Measurements from ENCODE around the gene KIF16B.
"Not testable (repeated sequence)": the region's sequence is repeated elsewhere in the genome, so short reads cannot be mapped to it uniquely, and the experiment has no call there.

The KIF16B gene, protein sequence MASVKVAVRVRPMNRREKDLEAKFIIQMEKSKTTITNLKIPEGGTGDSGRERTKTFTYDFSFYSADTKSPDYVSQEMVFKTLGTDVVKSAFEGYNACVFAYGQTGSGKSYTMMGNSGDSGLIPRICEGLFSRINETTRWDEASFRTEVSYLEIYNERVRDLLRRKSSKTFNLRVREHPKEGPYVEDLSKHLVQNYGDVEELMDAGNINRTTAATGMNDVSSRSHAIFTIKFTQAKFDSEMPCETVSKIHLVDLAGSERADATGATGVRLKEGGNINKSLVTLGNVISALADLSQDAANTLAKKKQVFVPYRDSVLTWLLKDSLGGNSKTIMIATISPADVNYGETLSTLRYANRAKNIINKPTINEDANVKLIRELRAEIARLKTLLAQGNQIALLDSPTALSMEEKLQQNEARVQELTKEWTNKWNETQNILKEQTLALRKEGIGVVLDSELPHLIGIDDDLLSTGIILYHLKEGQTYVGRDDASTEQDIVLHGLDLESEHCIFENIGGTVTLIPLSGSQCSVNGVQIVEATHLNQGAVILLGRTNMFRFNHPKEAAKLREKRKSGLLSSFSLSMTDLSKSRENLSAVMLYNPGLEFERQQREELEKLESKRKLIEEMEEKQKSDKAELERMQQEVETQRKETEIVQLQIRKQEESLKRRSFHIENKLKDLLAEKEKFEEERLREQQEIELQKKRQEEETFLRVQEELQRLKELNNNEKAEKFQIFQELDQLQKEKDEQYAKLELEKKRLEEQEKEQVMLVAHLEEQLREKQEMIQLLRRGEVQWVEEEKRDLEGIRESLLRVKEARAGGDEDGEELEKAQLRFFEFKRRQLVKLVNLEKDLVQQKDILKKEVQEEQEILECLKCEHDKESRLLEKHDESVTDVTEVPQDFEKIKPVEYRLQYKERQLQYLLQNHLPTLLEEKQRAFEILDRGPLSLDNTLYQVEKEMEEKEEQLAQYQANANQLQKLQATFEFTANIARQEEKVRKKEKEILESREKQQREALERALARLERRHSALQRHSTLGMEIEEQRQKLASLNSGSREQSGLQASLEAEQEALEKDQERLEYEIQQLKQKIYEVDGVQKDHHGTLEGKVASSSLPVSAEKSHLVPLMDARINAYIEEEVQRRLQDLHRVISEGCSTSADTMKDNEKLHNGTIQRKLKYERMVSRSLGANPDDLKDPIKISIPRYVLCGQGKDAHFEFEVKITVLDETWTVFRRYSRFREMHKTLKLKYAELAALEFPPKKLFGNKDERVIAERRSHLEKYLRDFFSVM (N-terminal part only)

DNA sequence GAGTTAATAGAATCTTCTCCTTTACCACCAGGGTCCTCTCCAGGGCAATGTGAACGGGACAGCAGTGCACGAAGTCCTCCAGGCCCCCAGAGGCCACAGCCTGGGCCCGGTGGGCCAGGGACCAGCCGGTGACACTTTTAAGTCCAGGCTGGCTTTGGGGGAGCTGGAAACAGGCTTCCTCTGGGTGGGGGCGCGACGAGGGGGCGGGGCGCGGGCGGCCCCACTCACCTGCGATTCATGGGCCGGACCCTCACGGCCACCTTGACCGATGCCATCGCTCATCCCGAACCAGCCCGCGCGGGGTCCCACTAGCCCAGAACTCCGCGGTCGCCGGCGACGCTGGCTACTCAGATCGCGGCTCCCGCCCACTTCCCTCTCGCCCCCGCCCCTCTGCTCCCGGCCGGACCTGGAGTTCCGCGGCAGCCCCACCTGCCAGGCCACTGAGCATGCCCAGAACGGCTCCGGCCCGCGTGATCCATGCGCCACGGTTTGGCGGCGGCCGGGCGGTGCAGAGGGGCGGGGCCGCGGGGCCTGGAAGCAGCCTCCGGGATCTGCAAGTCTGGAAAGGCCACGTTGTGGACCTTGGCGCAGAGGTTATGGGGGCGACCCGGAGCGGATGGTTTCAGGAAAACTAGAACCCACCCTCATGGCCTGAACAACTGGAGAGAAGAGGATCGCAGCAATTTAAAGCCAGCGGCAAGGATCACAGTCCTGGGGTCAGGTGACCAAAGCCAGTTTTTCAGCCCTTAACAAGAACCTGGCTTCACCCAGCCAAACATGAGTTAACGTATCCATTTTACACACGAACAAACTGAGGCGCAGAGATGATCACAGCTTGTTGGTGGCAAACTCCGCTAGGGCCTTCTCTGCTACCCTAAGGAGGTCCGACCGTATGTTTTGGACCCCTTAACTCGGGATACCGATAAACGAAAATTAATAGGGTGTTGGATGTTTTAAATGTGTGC, at the start of gene KIF16B:
Gene KIF16B, minus strand, starts transcription at position 448 of the 965 bp plus-strand sequence. Its CDS starts 173 bp downstream, at position 275.
- peak; percentile 77 for DNase-seq (ENCODE audit: low read depth)

DNA sequence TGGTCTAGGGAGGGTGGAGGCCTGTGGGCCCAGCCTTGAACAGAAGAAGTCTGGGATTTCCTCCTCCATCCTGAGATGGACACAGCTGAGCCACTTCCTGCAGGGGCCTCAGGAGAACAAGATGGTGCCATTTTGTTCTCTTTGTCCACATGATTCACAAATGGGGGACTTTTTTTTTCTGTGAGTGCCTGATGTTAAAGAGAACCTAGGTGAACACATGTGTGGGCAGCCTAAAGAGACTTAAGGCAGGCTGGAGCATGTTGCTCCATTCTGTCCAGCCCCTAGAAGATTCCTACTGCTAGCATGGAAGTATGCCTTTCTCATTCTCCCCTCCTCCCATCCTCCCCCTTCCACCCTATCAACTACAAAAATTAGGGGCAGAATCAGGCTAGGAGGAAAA, 49.3 kb upstream of the KIF16B start:
- no peak for DNase-seq (ENCODE audit: low read depth)

DNA sequence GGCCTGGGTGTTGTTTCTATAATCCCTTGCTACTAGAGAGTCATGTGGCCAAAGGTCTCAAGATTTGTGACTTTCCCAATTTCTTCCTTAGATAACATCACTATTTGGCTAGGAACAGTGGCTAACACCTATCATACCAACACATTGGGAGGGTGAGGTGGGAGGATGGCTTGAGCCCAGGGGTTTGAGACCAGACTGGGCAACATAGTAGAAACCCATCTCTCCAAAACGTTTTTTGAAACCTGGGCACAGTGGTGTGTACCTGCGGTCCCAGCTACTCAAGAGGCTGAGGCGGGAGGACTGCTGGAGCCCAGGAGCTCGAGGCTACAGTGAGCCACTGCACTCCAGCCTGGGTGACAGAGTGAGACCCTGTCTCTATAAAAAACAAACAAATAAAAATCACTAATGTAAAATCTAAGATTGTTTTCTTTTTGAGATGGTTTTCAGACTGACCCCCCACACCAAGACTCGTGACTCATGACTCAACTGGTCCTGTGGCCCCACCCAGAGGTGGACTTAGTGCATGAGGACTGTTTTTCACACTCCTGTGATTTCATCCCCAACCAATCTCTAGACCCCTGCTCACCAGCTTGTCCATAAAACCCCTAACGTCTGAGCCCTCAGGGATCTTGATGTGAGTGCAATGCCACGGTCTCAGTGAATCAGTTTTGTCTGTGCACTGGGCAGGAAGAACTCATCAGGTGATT, 48.3 kb upstream of the KIF16B start:
- DNase-seq (ENCODE audit: low read depth), result no peak

DNA sequence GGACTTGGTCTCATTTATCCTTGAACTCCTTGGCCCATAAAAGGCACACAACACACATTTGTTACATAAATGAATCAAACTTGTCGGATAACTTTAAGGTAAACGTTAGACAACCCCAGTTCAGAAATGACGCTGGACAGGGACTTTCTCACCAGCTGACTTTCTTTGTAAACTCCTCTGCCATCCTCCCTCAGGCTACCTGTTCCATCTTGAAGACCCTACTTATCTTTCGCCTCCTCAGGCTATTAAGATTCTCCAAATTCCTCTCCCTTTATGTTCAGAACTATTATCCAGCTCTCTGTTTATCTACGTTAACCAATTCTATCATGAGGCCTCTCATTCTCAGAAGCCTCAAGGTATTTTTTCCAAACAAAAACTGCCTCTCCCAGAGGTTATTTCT, 47.7 kb upstream of the KIF16B start:
- DNase-seq (ENCODE audit: low read depth), result no peak

DNA sequence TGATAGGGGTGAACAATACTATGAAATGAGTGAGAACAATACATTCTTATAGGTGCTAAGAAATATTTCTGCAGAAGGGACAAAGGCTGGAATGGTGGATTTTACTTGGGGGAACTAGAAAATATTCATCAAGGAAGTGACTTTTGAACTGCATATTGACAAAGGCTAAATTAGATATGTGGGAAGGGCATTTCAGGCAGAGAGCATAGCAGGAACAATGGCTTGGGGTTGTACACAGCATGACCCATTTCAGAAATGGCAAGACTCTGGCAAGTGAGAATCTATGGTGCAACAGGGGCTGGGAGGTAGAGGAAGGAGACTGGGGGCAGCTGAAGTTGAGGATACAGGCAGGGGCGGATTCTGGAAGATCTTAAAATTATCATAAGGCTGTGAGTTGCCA, 46.7 kb upstream of the KIF16B start:
- DNase-seq (ENCODE audit: low read depth), result no peak

DNA sequence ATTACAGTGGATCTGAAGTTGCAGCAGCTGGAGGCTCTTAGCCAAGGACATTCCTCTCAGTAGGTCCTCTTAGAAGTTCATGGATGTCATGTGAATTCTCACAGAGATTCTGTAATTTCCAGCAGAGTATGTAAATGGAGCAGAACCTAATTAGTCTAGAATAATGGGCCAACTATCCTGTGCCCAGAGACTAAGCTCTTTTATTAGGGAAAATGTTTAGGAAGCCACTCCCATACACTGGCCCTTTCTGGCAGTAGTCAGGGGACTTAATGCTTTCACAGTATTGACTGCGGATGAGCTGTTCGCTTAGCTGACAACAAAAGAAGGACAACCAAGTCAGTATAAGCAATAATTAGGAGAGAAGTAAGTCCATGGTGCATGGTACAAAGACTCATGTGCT, 43.8 kb upstream of the KIF16B start:
- no peak for DNase-seq (ENCODE audit: low read depth)

DNA sequence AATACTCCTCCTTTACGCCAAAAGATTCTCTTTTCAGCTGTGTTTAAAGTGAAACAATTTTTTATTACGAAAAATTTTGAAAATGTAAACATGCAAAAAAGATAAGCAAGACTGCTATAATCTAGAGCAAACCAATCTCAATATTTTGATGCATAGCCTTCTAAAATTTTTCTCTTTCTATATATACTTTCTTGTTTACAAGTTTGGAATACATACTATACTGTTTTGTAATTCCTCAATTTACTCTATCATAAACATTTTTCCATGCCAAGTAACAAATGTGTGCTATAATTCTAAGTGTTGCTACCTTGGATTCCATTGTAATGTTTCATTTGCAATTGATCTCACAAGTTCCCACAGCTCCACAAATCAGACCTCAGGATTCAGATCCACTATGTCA, 43.1 kb upstream of the KIF16B start:
- DNase-seq (ENCODE audit: low read depth), result no peak

DNA sequence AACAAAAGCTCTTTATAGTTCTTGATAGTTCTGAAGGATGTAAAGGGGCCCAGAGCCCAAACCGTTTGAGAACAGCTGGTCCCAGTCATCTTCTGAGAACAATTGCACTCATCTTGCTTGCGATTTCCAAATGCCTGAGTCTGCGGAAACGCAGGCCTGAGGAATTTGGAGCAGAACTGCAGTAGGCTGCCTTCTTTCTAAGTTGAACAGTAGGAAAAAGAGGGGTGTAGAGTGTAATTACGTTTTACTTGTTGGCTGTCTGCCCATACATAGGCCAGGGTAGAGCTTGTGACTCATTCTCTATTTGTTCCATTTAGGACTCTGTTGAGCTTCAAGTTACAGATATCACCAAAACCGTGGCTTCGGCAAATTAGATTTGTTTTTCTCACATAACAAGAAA, 42.0 kb upstream of the KIF16B start:
- no peak for DNase-seq (ENCODE audit: low read depth)

DNA sequence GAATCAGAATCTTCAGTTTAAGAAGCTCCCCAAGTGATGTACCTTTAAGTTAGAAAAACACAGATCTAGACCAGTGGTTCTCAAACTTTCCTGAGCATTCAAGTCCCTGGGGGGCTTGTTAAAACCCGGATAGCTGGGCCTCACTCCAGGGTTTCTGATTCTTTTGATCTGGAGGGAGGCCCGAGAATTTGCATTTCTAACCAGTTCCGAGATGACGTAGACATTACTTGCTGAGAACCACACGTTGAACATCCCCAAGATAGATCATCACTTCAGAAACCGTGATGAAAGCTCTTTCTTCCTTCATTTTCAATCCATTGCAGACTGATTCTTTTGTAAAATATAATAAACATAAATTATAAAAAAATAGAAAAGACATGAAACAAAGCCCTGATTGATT, 40.7 kb upstream of the KIF16B start:
- DNase-seq (ENCODE audit: low read depth), result no peak

DNA sequence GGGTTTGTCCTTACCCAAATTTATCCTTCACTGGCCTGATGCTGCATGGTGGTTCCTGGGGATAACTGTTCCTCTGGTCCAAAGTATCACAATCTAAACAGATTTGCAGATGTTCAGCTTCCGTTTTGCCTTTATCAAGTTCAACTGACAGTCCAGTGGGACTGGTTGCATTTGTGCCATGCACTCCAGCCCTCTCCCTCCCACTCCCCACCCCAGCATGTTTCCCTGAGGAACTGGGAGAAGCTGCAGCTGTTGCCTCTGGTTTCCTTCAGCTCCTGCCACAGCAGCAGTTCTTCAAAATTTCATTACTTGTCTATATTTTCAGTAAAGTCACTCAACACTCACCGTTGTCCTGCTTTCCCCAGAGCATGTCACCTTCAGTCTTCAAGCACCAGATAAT, 39.5 kb upstream of the KIF16B start:
- DNase-seq (ENCODE audit: low read depth), result no peak

DNA sequence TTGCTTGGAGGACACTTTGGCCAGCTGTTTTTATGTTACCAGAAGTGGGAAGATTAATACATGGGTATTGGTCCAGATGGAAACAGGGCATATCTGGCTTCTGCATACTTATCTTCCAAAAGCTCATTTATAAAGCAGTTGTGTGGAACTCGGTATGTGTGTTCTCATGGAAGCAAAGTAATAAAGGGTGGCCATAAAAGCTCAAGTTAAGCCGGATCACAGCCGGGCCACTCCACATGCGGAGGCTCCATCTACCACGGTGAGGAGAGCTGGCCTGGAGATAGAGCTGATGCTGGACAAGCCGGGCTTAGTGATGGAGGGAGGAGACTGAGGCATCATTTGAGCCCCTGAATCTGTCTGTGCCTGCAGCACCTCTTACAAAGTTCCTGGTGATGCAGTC, 38.6 kb upstream of the KIF16B start:
- DNase-seq (ENCODE audit: low read depth), result no peak

DNA sequence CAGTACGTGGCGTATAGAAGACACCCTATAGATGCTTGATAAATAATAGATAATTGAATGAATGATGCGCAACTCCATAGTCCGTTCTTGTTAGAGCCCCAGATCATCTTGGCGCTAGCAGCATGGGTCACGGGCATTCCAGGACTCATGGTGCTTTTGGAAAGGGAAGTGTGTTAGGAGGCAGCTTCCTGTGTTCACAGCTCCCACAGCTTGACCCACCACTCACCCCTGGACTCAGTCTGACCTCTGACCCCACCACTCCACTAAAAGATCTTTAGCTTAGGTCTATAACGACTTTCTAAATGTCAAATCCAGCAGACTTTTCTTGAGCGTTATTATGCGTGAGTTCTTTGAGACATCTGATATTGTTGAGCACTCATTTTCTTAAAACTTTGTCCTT, 35.8 kb upstream of the KIF16B start:
- DNase-seq (ENCODE audit: low read depth), result no peak

DNA sequence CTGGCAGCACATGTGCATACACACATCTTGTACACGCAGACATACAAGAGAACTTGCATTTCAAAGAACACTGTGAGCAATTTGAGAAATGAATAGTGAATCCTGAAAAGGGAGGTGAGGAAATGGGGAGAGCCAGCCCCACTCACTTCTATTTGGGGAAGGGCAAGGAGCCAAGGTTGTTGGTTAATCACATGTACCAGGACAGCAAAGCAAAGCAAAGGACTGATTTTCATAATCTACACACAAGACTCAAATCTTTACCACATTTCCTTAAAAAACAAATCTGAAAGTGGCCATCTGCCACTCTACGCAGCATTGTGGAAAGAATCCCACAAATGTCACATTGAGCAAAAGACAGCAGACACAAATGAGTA, 35.0 kb upstream of the KIF16B start:
- DNase-seq (ENCODE audit: low read depth), result no peak

DNA sequence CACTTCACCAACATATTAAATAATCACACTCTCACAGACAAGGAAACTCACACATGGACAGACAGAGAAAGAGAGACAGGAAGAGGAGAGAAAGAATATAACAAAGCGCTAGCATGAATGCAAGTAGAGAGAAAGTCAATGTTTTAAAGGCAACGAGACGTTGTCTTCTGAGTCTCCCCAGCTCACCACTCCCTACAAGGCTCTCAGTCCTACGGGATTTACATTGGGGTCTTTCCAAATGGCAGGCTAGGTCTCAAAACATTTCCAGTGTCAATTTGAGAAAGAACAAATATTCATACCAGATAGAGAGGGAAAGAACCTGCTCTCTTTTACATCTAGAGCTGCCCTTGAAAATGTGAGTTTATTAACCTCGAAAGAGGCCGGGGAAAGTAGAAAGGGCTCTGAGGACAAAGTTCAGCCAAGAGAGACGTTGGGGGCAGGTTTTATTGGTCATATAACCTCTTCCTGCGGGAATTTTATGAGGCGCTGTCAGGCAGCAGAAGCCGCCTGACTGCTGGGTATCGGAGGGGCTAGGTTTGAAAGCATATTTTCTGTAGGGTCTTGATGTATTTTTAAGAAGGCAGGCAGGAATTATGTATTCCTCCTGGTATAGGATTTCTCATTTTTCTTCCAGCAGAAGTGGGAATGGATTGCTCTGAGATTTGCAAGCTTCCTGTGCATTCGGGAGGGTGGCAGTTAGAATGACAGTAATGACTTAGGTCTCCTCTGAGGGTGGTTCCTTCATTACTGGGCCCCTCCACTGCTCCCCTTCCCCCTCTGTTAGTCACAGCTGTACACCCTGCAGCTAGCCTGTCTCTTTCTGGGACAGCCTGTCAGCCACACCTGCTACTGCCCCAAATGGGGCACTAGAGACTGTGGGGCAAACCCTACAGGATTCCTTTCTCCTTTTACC, 34.4 kb upstream of the KIF16B start:
- DNase-seq (ENCODE audit: low read depth), result no peak

DNA sequence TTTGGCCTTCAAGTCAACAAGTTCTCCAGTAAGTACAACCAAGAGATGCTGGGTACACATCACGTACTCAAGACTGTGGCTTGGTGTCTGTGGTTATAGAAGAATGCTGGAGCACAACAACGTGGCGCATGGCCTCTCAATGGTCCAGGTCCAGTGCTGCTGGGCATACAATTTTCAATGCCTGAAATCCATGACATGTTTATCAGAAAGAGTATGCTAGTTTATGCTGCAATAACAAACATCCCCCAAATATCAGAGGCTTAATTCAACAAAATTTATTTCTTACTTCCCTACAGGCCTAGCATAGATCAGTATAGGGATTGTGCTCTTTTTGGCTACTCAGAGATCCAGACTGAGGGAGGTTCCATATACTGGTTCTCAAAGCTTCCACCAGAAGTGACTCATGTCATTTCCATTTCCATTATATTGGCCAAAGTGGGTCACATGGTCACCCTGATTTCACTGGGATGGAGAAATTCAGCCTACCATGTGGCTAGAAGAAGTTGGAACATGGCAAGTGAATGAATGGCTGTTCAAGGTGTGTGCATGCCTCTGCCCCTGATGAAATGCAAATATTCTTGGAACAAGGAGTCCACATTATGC, 33.3 kb upstream of the KIF16B start:
- no peak for DNase-seq (ENCODE audit: low read depth)

DNA sequence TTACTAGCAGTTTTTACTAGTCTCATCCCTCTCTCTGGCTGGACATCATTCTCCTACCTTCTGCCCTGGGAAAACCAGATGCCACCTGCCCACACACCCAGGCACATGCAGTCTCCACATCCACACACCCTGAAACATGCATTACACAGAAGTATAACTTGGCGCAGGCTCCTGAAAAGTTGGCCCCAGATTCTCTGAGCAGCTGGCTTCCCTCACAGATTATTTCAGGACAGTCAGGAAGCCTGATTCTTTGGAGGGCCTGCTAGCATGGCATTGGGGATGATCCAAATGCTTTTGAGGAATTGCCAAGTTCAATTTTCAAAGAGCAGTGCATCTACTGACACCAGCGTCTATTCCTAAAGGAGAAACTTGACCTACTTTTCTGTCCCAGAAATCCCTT, 27.8 kb upstream of the KIF16B start:
- no peak for DNase-seq (ENCODE audit: low read depth)

DNA sequence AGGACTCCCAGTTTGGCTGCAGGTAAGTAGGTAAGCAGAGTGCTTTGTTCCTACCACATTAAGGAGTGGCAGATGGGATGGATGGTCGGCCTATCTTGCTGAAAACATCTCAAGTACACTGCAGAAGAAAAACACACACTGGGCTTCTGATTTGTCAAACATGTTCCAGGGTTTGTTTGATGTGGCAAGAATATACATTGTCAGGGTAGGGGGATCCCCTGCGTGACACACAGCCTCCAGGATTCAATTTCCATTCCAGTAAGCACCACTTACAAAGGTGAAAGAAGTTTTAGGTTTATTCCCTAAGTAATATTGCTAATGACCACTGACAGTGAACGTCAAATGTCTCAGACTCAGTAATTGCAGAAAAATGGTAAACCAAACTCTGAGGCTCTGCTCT, 26.0 kb upstream of the KIF16B start:
- no peak for DNase-seq (ENCODE audit: low read depth)

DNA sequence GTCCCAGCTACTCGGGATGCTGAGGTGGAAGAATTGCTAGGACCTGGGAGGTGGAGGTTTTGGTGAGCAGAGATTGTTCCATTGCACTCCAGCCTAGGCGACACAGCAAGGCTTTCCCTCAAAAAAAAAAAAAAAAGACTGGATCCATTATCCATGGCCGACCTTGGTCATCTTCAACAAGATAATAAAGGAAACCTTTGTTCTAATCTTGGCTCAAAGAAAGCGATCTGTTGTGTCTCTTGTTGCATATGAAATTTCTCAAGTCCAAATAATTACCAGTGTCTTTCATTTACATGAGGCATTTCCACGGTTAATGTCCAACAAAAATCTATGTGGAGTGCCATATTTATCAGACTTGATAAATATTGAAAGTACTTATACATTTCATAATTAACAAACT, 23.7 kb upstream of the KIF16B start:
- no peak for DNase-seq (ENCODE audit: low read depth)

DNA sequence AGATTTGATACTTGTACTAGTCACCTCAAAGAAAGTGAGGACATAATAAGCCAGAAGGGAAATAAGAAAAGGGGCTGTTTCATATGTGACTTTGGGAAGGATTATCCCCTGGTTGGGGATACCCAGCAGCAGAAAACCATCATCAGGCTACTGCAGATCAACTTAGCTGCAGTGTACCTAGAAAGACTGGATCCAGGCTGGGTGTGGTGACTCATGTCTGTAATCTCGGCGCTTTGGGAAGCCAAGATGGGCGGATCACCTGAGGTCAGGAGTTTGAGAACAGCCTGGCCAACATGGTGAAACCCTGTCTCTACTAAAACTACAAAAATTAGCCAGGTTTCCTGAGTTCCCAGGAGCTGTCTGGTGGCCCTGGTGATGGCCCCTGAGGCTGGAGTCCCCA, 23.2 kb upstream of the KIF16B start:
- not testable (repeated sequence) for DNase-seq (ENCODE audit: low read depth)
